HAP-1 (cell line): ENCODE results near the gene CEP72.
"Not testable (repeated sequence)": the region's sequence is repeated elsewhere in the genome, so short reads cannot be mapped to it uniquely, and the experiment has no call there.

ENCODE experiments used
- DNase-seq, 2 experiments: peaks; one replicate each; pipeline ENCODE4 v3.0.0-alpha.2; 2016 to 2020; ENCODE audit warnings: low spot score in 2 of 2
- H3K27me3 ChIP-seq: fragments of 250-450 bp; sonication (Bioruptor Pico); 2 replicates; pipeline ENCODE4 v1.5.1; 2020; ENCODE audit warnings: low read depth, mild to moderate bottlenecking, moderate library complexity
- H3K36me3 ChIP-seq: fragments of 250-450 bp; sonication (Bioruptor Pico); replicated peaks from 2 replicates; pipeline ENCODE4 v1.5.1; 2020; ENCODE audit warnings: mild to moderate bottlenecking
- H3K4me1 ChIP-seq: fragments of 250-450 bp; sonication (Bioruptor Pico); 2 replicates; pipeline ENCODE4 v1.5.1; 2020; ENCODE audit warnings: mild to moderate bottlenecking
- H3K4me3 ChIP-seq: fragments of 250-450 bp; sonication (Bioruptor Pico); 2 replicates; pipeline ENCODE4 v1.5.1; 2020; ENCODE audit warnings: mild to moderate bottlenecking, moderate library complexity
- H3K9me3 ChIP-seq: fragments of 250-450 bp; sonication (Bioruptor Pico); 2 replicates; pipeline ENCODE4 v1.5.1; 2020; ENCODE audit warnings: mild to moderate bottlenecking, moderate library complexity
- in situ Hi-C: fragments of 300-500 bp; cut with MboI; formaldehyde crosslinking; loops from 3 replicates; pipeline ENCODE4 v1.14.3; 2020; ENCODE audit warnings: low sequenced_read_pairs, inconsistent platforms, mixed read lengths

Gene CEP72

DNA sequence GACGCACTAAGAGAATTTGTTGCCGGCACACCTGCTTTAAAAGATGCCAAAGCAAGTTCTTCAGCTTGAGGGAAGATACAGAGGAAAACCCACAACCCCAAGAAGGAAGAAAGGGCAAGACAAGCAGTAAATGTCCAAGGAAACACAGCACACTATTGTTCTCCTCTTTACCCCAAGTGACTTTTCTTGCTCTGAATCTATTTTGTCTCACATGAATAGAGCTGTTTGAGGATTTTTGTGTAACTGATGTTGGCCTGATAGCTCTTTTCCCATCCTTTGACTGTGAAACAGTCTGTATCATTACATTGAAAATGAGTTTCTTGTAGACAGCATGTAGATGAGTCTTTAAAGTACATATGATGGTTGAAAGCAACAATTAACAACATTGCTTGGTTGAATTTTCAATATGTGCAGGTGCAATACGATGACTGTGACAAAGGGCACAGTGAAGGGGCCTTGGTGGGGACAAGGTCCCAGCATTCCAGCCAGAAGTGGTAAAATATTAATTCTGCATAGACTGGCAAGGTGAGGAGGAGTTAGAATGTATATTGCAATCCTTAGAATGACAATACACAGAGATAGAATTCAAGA, 16.8 kb upstream of the CEP72 start:
- H3K27me3 ChIP-seq, result peaks cover 28% of the 10 kb centered on the region
- H3K9me3 ChIP-seq, result no peaks in the 10 kb centered on the region
- H3K4me1 ChIP-seq, result peaks cover 8% of the 10 kb centered on the region
- in situ Hi-C loops, result no loop called here
- no peak for DNase-seq
- H3K4me3 ChIP-seq, result no peak overlapping the region
- no peaks in the 10 kb centered on the region for H3K36me3 ChIP-seq

- Histone ChIP-seq H3K27me3 (peaks cover 31% of the 10 kb centered on the region), H3K4me3 (no peak overlapping the region), H3K4me1 (no peaks in the 10 kb centered on the region), H3K36me3 (no peaks in the 10 kb centered on the region), H3K9me3 (no peaks in the 10 kb centered on the region)
- no peak for DNase-seq
- in situ Hi-C loops, result no loop called here
These were observed 14.1 kb upstream of the CEP72 start for GRCh38 chr5:597871-598563.

GRCh38 chr5:598564-598890, 13.6 kb upstream of the CEP72 start:
- H3K4me1 ChIP-seq, result no peaks in the 10 kb centered on the region
- H3K36me3 ChIP-seq, result no peaks in the 10 kb centered on the region
- H3K27me3 ChIP-seq, result peaks cover 33% of the 10 kb centered on the region
- no peak overlapping the region for H3K4me3 ChIP-seq
- in situ Hi-C loops, result no loop called here
- H3K9me3 ChIP-seq, result no peaks in the 10 kb centered on the region
- no peak for DNase-seq

GRCh38 chr5:600886-601541, 11.1 kb upstream of the CEP72 start:
- H3K27me3 ChIP-seq, result peaks cover 31% of the 10 kb centered on the region
- H3K36me3 ChIP-seq, result no peaks in the 10 kb centered on the region
- no peaks in the 10 kb centered on the region for H3K9me3 ChIP-seq
- no peaks in the 10 kb centered on the region for H3K4me1 ChIP-seq
- H3K4me3 ChIP-seq, result no peak overlapping the region
- no peak for DNase-seq
- in situ Hi-C loops, result no loop called here

- Histone ChIP-seq H3K4me3 (no peak overlapping the region), H3K36me3 (no peaks in the 10 kb centered on the region), H3K9me3 (no peaks in the 10 kb centered on the region), H3K27me3 (peaks cover 24% of the 10 kb centered on the region), H3K4me1 (no peaks in the 10 kb centered on the region)
- no peak for DNase-seq
- in situ Hi-C loops, result no loop called here
These were observed 10.2 kb upstream of the CEP72 start for GRCh38 chr5:601771-602465.

DNA sequence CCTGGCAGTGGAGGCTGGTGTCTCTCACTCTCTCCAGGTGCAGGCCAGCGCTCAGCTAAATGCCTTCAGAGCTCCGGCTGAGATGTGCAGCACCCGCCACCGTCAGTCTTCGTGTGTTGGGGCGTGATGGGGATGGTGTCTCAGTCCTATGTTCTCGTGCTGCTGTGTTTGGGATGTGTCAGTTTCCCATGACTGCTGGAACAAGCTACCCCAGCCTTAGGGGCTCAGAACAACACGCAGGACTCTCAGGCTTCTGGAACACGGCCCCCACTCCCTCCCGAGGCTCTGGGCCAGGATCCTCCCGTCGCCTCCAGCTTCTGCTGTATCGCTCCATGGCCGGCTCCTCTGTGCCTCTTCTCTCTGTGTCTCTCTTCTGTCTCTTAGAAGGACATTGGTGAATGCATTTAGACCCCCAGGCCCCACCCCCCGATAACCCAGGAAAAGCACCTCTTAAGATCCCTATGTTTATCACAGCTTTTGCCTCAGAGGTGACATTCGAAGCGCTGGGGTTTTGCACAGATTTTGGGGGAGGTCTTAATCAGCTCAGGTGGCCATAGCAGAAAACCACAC, 9.6 kb upstream of the CEP72 start:
- H3K9me3 ChIP-seq, result no peaks in the 10 kb centered on the region
- peaks cover 17% of the 10 kb centered on the region for H3K27me3 ChIP-seq
- no peak for DNase-seq
- H3K4me1 ChIP-seq, result no peaks in the 10 kb centered on the region
- no peak overlapping the region for H3K4me3 ChIP-seq
- H3K36me3 ChIP-seq, result no peaks in the 10 kb centered on the region
- in situ Hi-C loops, result no loop called here

DNA sequence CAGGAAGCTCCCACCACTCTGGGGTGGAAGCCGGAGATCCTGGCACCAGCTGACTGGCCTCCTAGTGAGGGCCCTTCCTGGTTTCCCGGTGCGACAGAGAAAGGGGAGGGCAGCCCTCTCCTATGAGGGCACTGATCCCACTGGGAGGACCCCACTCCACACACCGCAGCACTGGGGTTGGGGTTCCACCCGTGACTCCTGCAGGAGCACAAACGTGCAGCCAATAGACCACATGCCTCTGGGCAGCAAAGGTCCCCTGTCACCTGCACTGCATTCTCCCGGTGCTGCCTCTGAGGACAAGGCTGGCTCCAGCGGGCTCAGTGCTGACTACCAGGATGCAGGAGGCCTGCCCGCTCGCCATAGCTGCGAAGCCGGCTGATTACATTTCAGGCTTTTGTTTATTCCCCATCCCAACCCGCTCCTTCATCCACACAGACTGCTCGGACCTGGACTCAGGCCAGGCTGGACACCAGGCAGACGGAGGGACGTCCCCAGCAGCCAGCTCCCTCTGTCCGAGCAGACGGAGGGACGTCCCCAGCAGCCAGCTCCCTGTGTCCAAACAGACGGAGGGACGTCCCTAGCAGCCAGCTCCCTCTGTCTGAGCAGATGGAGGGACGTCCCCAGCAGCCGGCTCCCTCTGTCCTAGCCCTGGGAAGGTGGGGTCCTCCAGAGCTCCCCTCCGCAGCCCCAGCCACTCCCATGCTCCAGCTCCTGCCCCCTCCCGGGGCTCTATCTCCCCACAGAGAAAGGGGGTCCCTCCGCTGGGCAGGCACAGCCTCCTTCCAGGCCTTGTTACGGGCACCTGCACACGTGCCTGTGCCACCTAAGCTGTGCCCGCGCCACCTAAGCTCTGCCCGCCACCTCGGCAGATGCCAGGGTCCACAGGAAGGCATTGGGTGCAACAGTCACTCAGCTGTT, 8.8 kb upstream of the CEP72 start:
- peaks cover 9% of the 10 kb centered on the region for H3K27me3 ChIP-seq
- DNase-seq, result no peak
- no peaks in the 10 kb centered on the region for H3K36me3 ChIP-seq

DNA sequence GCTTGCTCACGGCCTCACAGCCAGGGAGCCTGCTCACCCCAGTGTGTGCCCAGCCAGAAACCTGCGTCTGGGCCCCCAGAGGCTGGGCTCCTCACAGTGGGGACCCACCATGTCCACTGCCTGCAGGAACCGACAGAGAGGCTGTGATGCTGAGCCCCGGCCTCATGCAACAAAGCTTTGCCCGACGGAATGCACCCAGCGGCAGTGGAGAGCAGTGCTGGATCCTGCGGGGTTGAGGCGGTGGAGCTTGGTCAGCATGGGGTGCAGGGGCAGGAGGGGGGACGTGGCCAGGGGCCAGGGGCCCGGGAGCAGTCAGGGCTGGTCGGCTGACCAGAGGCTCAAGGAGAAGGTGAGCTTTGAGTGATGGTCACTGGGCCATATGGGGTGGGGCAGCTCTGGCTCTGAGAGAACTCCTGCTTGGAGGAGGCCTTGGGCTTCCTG, 7.7 kb upstream of the CEP72 start:
- H3K9me3 ChIP-seq, result no peaks in the 10 kb centered on the region
- DNase-seq, result no peak
- no peak overlapping the region for H3K4me3 ChIP-seq
- no peaks in the 10 kb centered on the region for H3K36me3 ChIP-seq
- peaks cover 7% of the 10 kb centered on the region; the same call in 1 of the 2 replicates for H3K27me3 ChIP-seq
- no peaks in the 10 kb centered on the region for H3K4me1 ChIP-seq
- in situ Hi-C loops, result no loop called here

More for the DNA sequence above, 8.8 kb upstream of the CEP72 start:
- Histone ChIP-seq H3K4me3 (no peak overlapping the region), H3K4me1 (no peaks in the 10 kb centered on the region), H3K9me3 (no peaks in the 10 kb centered on the region)
- in situ Hi-C loops, result no loop called here

DNA sequence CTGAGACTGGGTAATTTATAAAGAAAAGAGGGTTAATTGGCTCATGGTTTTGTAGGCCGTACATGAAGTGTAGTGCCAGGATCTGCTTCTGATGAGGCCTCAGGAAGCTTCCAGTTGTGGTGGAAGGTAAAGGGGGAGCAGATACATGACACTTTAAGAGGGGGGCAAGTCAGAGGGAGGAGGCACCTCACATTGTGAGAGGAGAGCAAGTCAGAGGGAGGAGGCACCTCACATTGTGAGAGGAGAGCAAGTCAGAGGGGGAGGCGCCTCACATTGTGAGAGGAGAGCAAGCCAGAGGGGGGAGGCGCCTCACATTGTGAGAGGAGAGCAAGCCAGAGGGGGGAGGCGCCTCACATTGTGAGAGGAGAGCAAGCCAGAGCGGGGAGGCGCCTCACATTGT, 7.0 kb upstream of the CEP72 start:
- H3K4me3 ChIP-seq, H3K4me1 ChIP-seq, DNase-seq, in situ Hi-C loops, H3K36me3 ChIP-seq, H3K27me3 ChIP-seq, H3K9me3 ChIP-seq: not testable (repeated sequence)

GRCh38 chr5:606061-606460, 6.1 kb upstream of the CEP72 start:
- Histone ChIP-seq H3K9me3 (no peaks in the 10 kb centered on the region), H3K4me3 (no peak overlapping the region), H3K4me1 (no peaks in the 10 kb centered on the region), H3K27me3 (peaks cover 7% of the 10 kb centered on the region; the same call in 1 of the 2 replicates), H3K36me3 (no peaks in the 10 kb centered on the region)
- in situ Hi-C loops, result no loop called here
- no peak for DNase-seq

DNA sequence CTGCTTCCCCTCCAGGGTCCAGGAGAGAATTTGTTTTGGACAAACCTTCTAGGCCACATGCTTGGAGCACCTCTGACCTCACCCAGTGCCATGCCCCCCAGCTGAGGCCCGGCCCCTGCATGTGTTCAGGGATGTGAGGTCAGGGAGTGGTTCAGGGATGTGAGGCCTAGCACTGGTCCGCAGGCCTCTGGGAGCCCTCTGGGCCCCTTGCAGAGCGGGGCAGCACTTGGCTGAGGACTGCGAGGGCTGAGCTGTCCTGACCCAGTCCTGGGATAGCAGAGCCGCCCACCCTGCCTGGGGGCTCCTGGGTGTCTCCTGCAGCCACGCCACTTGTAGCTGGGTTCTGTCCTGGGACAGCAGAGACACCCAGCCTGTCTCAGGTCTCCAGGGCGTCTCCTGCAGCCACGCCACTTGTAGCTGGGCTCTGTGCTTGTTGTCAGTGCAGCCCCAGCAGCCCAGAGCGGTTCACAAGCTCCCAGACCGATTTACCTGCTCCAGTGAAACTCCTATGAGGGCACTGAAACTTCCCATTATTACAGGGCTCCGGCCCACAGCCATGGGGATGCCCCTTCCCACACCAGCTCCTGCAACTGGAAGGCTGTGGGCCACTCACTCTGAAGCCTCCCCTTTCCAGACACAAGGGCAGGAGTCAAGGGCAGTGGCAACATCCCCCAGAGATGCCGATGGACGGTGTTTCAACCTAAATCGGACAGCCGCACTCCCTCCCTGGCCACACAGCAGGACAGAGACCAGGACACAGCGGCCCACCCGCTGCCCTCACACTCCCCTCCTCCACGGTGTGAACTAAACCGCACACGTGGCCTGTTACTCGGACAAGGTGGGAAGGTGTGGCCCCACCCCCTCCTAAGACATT, 5.4 kb upstream of the CEP72 start:
- peaks cover 7% of the 10 kb centered on the region; the same call in 1 of the 2 replicates for H3K27me3 ChIP-seq
- in situ Hi-C loops, result no loop called here
- DNase-seq, result no peak
- H3K4me3 ChIP-seq, result no peak overlapping the region
- no peaks in the 10 kb centered on the region for H3K9me3 ChIP-seq
- H3K4me1 ChIP-seq, result no peaks in the 10 kb centered on the region; the same call in 1 of the 2 replicates
- H3K36me3 ChIP-seq, result no peaks in the 10 kb centered on the region
